GM13976 (cell line): ENCODE results near the gene MEIOC.
"Not testable (repeated sequence)": the region's sequence is repeated elsewhere in the genome, so short reads cannot be mapped to it uniquely, and the experiment has no call there.

Experiments used
- DNase-seq: peaks from one replicate; pipeline ENCODE4 v3.0.0; 2012; ENCODE audit warnings: low spot score
- CTCF ChIP-seq: IDR thresholded peaks from 2 replicates; pipeline ENCODE4 v1.5.1; 2012; ENCODE audit warnings: borderline replicate concordance, mild to moderate bottlenecking; ENCODE audit not compliant: insufficient read depth; ENCODE audit errors: extremely low read depth, missing control alignments, control extremely low read depth
- in situ Hi-C: fragments of 300-500 bp; cut with MboI; formaldehyde crosslinking; loops from one replicate; pipeline ENCODE4 v1.12.0; 2022; ENCODE audit warnings: low sequenced_read_pairs, mixed read lengths, inconsistent platforms; ENCODE audit not compliant: unreplicated experiment

Gene MEIOC

GRCh38 chr17:44614862-44615261 lies 41.4 kb upstream of the MEIOC start:
- no peak for TF ChIP-seq CTCF
- DNase-seq = no peak
- in situ Hi-C loops = no loop called here

DNA sequence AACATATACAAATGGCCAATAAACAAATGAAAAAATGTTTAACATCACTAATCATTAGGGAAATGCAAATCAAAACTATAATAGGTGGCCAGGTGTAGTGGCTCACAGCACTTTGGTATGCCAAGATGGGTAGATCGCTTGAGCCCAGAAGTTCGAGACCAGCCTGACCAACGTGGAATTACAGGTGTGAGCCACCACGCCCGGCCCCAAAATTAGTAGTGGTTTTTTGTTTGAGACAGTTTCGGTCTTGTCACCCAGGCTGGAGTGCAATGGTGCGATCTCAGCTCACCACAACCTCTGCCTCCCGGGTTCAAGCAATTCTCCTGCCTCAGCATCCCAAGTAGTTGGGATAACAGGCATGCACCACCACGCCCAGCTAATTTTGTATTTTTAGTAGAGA lies 37.6 kb upstream of the MEIOC start:
- in situ Hi-C loops, DNase-seq: not testable (repeated sequence)

GRCh38 chr17:44623070-44623725 lies 33.1 kb upstream of the MEIOC start:
- no peak for TF ChIP-seq CTCF
- no peak for DNase-seq
- in situ Hi-C loops = no loop called here

GRCh38 chr17:44627513-44628242 lies 28.6 kb upstream of the MEIOC start:
- DNase-seq = no peak
- no peak for TF ChIP-seq CTCF
- in situ Hi-C loops = no loop called here

- in situ Hi-C loops = no loop called here
- no peak for TF ChIP-seq CTCF
- DNase-seq = peak; percentile 68
Observed at GRCh38 chr17:44628243-44629188, 27.8 kb upstream of the MEIOC start.

DNA sequence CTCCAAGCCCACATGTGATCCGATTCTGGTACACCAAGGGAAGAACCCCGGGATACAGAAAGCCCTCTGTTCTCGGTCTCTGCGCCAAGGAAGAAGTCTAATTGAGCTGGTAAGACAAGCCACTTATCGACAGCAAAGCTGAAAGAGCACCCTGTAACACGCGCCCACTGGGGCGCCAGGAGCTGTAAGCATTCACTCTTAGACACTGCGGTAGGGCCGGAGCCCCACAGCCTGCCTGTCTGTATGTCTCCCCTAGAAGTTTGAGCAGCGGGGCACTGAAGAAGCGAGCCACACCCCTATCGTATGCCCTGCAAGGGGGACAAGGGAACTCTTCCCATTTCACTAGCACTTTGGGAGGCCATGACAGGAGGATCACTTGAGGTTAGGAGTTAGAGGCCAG lies 27.0 kb upstream of the MEIOC start:
- TF ChIP-seq CTCF = no peak
- in situ Hi-C loops = no loop called here
- DNase-seq = no peak
